GM12872 (cell line): Measurements from ENCODE around the gene SGMS1.
A peak's percentile ranks its signal among the peaks of the same experiment; 100 is the strongest.

Experiments used
- TF ChIP-seq, protein P1 (sequence below): IDR thresholded peaks from 3 replicates; pipeline ENCODE4 v1.5.1; 2011; ENCODE audit warnings: low read depth, mild to moderate bottlenecking, low read length, moderate library complexity; ENCODE audit not compliant: insufficient read depth

The SGMS1 gene

DNA sequence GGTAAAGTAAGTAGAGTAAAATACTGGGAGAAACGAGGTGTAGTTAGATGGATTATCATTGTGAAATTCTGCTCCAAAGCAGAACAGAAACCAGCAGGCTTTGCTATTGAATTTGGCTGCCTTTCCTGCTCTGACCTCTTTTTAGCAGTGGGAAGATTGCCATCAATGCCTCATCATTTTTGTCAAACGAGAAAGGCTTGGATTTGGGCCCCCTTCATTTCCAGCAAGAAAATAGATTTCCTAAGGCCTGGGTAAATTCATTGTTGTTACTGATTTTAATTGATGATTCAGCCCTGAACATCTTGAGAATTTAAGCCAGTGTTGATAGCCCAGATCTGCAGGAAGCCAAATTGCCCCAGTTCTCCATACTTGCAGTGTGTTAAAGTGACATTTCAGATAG, 337.2 kb downstream of the SGMS1 start:
- TF ChIP-seq, protein P1, sequence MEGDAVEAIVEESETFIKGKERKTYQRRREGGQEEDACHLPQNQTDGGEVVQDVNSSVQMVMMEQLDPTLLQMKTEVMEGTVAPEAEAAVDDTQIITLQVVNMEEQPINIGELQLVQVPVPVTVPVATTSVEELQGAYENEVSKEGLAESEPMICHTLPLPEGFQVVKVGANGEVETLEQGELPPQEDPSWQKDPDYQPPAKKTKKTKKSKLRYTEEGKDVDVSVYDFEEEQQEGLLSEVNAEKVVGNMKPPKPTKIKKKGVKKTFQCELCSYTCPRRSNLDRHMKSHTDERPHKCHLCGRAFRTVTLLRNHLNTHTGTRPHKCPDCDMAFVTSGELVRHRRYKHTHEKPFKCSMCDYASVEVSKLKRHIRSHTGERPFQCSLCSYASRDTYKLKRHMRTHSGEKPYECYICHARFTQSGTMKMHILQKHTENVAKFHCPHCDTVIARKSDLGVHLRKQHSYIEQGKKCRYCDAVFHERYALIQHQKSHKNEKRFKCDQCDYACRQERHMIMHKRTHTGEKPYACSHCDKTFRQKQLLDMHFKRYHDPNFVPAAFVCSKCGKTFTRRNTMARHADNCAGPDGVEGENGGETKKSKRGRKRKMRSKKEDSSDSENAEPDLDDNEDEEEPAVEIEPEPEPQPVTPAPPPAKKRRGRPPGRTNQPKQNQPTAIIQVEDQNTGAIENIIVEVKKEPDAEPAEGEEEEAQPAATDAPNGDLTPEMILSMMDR = no peak

DNA sequence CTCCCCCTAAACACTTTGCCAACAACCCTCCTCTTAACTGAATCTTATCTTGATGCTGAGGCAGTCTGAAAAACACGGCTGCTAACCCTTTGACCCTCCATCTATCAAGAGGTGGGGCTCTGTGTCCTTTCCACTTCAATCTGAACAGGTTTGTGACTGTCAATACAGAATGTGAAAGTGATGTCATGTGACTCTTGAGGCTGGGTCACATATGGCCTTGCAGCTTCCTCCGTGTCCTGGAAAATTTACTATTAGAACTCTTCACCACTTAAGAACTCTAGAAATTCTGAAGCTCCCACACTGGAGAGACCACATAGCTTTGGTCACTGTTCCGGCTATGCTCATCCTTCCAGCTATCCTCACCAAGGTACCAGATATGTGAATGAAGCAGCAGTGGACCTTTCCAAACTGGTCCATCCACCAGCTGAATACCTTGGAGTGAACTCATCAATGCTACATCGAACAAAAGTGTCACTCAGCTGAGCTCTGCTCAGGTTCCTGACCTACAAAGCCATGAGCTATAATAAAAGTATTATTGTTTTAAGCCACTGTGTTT, 341.7 kb downstream of the SGMS1 start:
- TF ChIP-seq, protein P1 = no peak

DNA sequence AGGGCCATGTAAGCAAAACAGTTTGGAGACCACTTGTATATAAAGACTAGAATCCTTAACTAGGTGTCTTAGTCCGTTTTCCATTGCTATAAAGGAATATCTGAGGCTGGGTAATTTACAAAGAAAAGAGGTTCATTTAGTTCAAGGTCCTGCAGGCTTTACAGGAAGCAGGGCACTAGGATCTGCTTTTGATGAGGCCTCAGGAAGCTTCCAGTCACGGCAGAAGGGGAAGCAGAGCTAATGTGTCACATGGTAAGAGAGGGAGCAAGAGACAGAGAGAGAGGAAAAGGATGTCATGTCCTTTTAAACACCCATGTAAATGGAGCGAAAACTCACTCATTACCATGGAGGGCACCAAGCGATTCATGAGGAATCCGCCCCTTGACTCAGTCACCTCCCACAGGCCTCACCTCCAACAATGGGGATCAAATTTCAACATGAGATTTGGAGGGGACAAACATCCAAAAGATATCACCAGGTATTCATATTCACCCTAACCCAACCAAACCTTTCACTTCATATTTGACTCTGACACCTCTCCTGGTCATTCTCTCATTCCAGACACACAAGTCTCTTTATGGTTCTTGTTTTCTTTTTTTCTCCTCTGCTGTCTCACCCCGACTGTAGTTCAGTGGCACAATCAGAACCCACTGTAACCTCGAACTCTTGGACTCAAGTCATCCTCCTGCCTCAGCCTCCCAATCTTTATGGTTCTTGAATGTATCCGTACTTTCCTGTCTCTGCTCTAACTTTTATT, 342.4 kb downstream of the SGMS1 start:
- TF ChIP-seq, protein P1 = no peak

DNA sequence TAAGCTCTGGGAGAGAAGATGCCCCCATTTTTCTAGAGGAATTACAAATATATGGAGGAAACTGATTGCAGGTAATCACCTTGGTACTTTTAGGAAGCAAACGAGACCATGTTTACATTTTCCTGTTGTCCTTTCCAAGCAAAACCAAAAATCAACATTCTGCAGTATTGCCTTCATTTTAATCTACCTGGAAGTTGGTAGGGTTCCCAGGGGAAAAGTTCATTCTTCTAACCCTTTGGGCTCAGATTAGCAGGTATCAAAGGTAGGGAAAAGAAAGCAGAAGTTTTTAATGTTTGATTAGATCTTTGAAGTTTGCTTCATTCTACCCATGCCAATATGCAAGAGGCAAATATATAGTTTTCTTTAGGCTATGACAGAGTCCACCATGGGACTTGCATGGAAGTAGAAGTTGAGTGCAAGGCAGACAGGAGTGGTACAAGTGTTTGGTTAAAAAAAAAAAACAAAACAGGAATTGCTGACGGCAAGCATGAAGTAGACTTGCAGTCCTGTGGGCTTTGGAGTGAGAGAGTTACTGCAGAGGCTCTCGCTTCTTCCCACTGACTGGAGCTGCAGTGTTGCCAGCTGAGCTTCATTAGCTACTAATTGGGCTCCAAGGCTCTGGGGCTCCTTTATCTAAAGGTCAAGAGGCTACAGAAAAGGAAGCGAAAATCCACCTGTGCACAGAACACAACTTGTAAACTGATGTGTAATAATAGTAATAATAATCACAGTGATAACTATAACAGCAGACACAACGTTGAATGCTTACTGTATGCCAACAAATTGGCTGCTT, 343.5 kb downstream of the SGMS1 start:
- TF ChIP-seq, protein P1 = no peak

DNA sequence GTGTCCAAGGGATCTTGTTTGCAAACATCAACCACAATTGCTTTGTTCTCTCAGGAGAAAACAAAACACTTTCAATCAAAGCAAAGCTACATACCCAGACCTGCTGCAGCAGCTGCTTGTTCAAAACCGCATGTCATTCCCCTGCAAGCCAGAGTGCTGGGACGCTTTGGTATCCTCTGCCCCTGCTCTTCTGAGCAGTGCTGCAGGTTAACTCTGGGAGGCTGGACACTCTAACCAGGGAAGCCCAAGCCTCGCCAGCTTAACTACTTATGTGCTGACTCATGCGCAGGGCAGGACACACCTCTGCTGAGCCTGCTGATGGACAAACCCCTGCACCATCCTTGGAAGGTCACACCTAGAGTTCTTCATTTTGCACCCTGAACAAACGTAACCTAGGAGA, 344.3 kb downstream of the SGMS1 start:
- TF ChIP-seq, protein P1 = no peak

DNA sequence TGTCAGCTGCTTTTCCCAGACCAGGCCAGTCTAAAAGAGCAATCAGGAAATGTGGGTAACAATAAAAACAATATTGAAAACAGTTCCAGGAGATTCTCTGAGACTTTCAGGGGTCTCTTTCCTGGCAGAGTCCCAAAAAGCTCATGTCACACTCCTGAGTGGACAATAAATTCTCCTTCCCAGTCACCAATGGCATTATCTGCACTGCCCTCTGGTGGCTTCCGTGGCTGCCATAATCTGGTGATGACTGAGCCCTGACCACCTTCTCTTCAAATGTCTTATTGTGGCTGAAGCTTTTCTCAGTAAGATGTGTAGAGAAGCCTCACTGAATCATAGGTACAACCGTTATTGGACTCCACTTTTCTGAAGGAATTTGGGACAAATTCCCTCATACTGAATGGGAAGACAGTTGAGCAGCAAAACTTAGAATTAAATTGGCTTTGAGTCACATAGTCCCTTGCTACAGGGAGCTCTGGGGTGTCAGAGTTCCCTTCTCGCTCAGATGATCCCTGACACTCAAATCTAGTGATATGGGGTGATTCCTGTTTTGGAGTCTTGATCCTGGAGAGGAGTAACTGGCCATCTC, 348.0 kb downstream of the SGMS1 start:
- TF ChIP-seq, protein P1 = peak; percentile 81

DNA sequence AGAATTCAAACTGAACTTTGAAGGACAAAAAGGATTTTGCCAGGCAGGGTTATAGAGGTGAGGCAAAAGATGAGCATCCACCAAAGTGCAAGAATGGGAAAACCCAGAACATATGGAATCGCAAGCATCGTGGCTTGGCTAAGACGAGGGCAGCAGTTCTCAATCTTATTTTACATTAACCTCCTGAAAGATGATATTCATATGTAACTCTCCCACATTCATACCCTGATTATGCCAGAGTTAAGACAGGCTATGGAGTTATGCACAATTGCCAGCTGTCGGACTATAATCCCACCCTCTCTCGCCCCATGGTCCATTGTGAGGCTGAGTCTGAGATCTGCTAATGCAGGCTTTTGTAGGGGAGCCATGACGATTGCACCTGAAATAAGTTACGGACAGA, 351.2 kb downstream of the SGMS1 start:
- TF ChIP-seq, protein P1 = no peak
